A673 (cell line): Measurements from ENCODE around the gene TTC16.

Experiments used
- EZH2 ChIP-seq: fragments of 200-600 bp; sonication (generic); IDR thresholded peaks from 2 replicates; pipeline ENCODE4 v1.6.1; 2017; ENCODE audit warnings: borderline replicate concordance, low read depth, mild to moderate bottlenecking, mixed read lengths, antibody characterized with exemption, low read length; ENCODE audit not compliant: poor library complexity, severe bottlenecking
- TF ChIP-seq, protein P1 (sequence below): fragments of 300-800, 200-600 bp; sonication (generic); conservative IDR thresholded peaks from 2 replicates; pipeline ENCODE4 v1.5.1; 2017; ENCODE audit warnings: low read depth, mild to moderate bottlenecking, antibody characterized with exemption, low read length, moderate library complexity, mixed read lengths

DNA sequence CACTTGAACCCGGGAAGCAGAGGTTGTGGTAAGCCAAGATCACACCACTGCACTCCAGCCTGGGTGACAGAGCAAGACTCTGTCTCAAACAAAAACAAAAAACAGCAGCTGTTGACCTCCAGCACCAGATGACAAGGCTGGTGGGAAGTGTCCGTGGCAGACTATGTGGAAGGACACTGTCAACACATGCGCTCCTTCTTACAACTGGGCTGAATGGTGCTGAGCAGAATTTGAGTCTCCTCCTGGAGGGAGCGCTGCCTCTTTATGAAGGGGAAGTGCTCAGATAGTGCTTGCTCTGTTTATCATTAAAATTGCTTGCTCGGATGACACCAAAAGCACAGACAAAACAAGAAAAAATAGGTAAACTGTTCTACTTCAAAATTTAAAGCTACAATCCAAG is 18.3 kb upstream of the TTC16 start:
- TF ChIP-seq, protein P1, sequence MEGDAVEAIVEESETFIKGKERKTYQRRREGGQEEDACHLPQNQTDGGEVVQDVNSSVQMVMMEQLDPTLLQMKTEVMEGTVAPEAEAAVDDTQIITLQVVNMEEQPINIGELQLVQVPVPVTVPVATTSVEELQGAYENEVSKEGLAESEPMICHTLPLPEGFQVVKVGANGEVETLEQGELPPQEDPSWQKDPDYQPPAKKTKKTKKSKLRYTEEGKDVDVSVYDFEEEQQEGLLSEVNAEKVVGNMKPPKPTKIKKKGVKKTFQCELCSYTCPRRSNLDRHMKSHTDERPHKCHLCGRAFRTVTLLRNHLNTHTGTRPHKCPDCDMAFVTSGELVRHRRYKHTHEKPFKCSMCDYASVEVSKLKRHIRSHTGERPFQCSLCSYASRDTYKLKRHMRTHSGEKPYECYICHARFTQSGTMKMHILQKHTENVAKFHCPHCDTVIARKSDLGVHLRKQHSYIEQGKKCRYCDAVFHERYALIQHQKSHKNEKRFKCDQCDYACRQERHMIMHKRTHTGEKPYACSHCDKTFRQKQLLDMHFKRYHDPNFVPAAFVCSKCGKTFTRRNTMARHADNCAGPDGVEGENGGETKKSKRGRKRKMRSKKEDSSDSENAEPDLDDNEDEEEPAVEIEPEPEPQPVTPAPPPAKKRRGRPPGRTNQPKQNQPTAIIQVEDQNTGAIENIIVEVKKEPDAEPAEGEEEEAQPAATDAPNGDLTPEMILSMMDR, result no peak
- TF ChIP-seq EZH2, result no peak
